ENCODE results near the gene TMPRSS9.

DNA sequence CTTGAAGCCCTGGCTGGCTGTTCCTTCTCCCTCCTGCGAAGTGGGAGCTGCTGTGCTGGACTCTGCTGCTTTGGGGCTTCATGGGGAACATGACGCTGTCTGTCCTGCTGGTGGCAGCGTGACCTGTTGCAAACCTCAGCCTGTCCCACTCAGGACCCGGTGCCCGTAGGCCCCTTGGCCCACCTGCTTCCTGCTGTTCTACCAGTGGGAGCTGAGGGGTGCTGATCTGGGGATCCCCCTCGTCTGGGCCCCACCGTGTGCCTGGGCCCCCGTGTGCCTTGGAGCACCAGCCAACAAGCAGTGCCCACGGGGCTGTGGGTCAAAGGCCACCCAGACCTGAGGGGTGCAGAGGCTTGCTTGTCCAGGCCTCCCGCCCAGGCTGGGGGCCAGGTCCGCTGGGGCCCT, 26.3 kb upstream of the TMPRSS9 start:
- no peak for TF ChIP-seq GATA2 (IDR thresholded peaks at IDR 0.05; ENCODE audit: low read depth, low read length)
- no peak for TF ChIP-seq GATA3 (IDR thresholded peaks at IDR 0.05; ENCODE audit: low read depth, low read length)

All from SH-SY5Y (cell line).